ENCODE results near the gene CDK7.
"Not testable (repeated sequence)": the region's sequence is repeated elsewhere in the genome, so short reads cannot be mapped to it uniquely, and the experiment has no call there.

Gene CDK7

GRCh38 chr5:69231851-69232250 lies 2.8 kb upstream of the CDK7 start:
- no peak overlapping the region for H3K4me3 ChIP-seq (ENCODE audit: low read depth in 1 of 5, low read length in 5 of 5)
- H3K9ac ChIP-seq (ENCODE audit: low read length in 5 of 5), result no peak overlapping the region
- H3K27ac ChIP-seq (ENCODE audit: low read depth, low read length), result no peak overlapping the region
- H3K36me3 ChIP-seq (ENCODE audit: control insufficient read depth in 5 of 5, insufficient read depth in 5 of 5, low read length in 5 of 5), result peaks cover 5 to 29% (median 13%) of the 10 kb centered on the region in 5 donors
- no peaks in the 10 kb centered on the region for H3K27me3 ChIP-seq (ENCODE audit: control insufficient read depth in 5 of 5, insufficient read depth in 4 of 5, low read length in 5 of 5)
- peaks cover 0 to 19% (median 17%) of the 10 kb centered on the region in 5 donors for H3K4me1 ChIP-seq (ENCODE audit: control insufficient read depth in 5 of 5, insufficient read depth in 5 of 5, low read length in 5 of 5)
- H3K9me3 ChIP-seq (ENCODE audit: control insufficient read depth in 5 of 5, low read length in 5 of 5), result no peaks in the 10 kb centered on the region

DNA sequence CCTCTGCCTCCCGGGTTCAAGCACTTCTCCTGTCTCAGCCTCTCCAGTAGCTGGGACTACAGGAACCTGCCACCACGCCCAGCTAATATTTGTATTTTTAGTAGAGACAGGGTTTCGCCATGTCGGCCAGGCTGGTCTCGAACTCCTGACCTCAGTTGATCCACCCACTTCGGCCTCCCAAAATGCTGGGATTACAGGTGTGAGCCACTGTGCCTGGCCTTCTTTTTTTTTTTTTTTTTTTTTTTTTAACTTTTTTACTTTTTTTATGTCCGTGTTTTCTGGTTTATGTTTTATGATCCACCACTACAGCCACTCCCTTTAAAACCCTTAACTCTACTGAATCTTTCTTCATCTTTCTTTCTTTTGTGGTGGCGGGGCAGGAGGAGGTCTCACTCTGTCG lies 2.0 kb downstream of the CDK7 start:
- H3K27ac ChIP-seq (ENCODE audit: low read depth, low read length); H3K27me3 ChIP-seq (ENCODE audit: control insufficient read depth in 5 of 5, insufficient read depth in 4 of 5, low read length in 5 of 5); H3K4me3 ChIP-seq (ENCODE audit: low read depth in 1 of 5, low read length in 5 of 5); H3K9me3 ChIP-seq (ENCODE audit: control insufficient read depth in 5 of 5, low read length in 5 of 5): not testable (repeated sequence)
- Histone ChIP-seq H3K36me3 (ENCODE audit: control insufficient read depth in 5 of 5, insufficient read depth in 5 of 5, low read length in 5 of 5) (peaks cover 7 to 14% (median 9%) of the 10 kb centered on the region in 5 donors), H3K9ac (ENCODE audit: low read length in 5 of 5) (peak overlapping the region in 1 of 5 donors; percentile 40), H3K4me1 (ENCODE audit: control insufficient read depth in 5 of 5, insufficient read depth in 5 of 5, low read length in 5 of 5) (peaks cover 0 to 19% (median 17%) of the 10 kb centered on the region in 5 donors)

GRCh38 chr5:69237877-69238276 lies 3.2 kb downstream of the CDK7 start:
- no peak overlapping the region for H3K9ac ChIP-seq (ENCODE audit: low read length in 5 of 5)
- peaks cover 0 to 19% (median 17%) of the 10 kb centered on the region in 5 donors for H3K4me1 ChIP-seq (ENCODE audit: control insufficient read depth in 5 of 5, insufficient read depth in 5 of 5, low read length in 5 of 5)
- H3K36me3 ChIP-seq (ENCODE audit: control insufficient read depth in 5 of 5, insufficient read depth in 5 of 5, low read length in 5 of 5), result peaks cover 7 to 14% (median 9%) of the 10 kb centered on the region in 5 donors

GRCh38 chr5:69238760-69239251 lies 4.1 kb downstream of the CDK7 start:
- H3K4me1 ChIP-seq (ENCODE audit: control insufficient read depth in 5 of 5, insufficient read depth in 5 of 5, low read length in 5 of 5), result peaks cover 0 to 19% (median 17%) of the 10 kb centered on the region in 5 donors
- no peak overlapping the region for H3K27ac ChIP-seq (ENCODE audit: low read depth, low read length)
- peaks cover 7 to 14% (median 9%) of the 10 kb centered on the region in 5 donors for H3K36me3 ChIP-seq (ENCODE audit: control insufficient read depth in 5 of 5, insufficient read depth in 5 of 5, low read length in 5 of 5)
- no peaks in the 10 kb centered on the region for H3K9me3 ChIP-seq (ENCODE audit: control insufficient read depth in 5 of 5, low read length in 5 of 5)
- no peak overlapping the region for H3K4me3 ChIP-seq (ENCODE audit: low read depth in 1 of 5, low read length in 5 of 5)
- H3K27me3 ChIP-seq (ENCODE audit: control insufficient read depth in 5 of 5, insufficient read depth in 4 of 5, low read length in 5 of 5), result no peaks in the 10 kb centered on the region
- H3K9ac ChIP-seq (ENCODE audit: low read length in 5 of 5), result no peak overlapping the region

More at GRCh38 chr5:69237877-69238276, 3.2 kb downstream of the CDK7 start:
- Histone ChIP-seq H3K9me3 (ENCODE audit: control insufficient read depth in 5 of 5, low read length in 5 of 5) (no peaks in the 10 kb centered on the region), H3K27ac (ENCODE audit: low read depth, low read length) (no peak overlapping the region), H3K4me3 (ENCODE audit: low read depth in 1 of 5, low read length in 5 of 5) (no peak overlapping the region), H3K27me3 (ENCODE audit: control insufficient read depth in 5 of 5, insufficient read depth in 4 of 5, low read length in 5 of 5) (no peaks in the 10 kb centered on the region)

- Histone ChIP-seq H3K9me3 (ENCODE audit: control insufficient read depth in 5 of 5, low read length in 5 of 5) (no peaks in the 10 kb centered on the region), H3K27ac (ENCODE audit: low read depth, low read length) (no peak overlapping the region), H3K27me3 (ENCODE audit: control insufficient read depth in 5 of 5, insufficient read depth in 4 of 5, low read length in 5 of 5) (no peaks in the 10 kb centered on the region), H3K9ac (ENCODE audit: low read length in 5 of 5) (no peak overlapping the region), H3K4me3 (ENCODE audit: low read depth in 1 of 5, low read length in 5 of 5) (no peak overlapping the region), H3K36me3 (ENCODE audit: control insufficient read depth in 5 of 5, insufficient read depth in 5 of 5, low read length in 5 of 5) (peaks cover 4 to 11% (median 9%) of the 10 kb centered on the region in 5 donors), H3K4me1 (ENCODE audit: control insufficient read depth in 5 of 5, insufficient read depth in 5 of 5, low read length in 5 of 5) (peaks cover 0 to 7% (median 0%) of the 10 kb centered on the region in 5 donors)
Observed at GRCh38 chr5:69242215-69242927, 7.7 kb downstream of the CDK7 start.

DNA sequence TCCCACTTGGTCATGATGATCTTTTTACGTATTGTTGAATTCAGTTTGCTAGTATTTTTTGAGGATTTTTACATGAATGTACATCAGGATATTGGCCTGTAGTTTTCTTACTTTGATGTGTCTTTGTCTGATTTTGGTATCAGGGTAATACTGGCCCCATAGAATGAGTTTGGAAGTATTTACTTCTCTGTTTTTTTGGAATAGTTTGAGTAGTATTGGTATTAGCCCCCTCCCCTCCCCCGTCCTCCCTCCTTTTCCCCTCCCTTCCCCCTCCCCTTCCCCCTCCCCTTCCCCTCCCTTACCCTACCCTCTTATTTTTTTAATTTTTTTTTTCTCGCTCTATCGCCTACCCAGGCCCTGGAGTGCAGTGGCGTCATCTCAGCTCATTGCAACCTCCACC lies 10.3 kb downstream of the CDK7 start:
- Histone ChIP-seq H3K9me3 (ENCODE audit: control insufficient read depth in 5 of 5, low read length in 5 of 5) (no peaks in the 10 kb centered on the region), H3K27ac (ENCODE audit: low read depth, low read length) (no peak overlapping the region), H3K36me3 (ENCODE audit: control insufficient read depth in 5 of 5, insufficient read depth in 5 of 5, low read length in 5 of 5) (peaks cover 1 to 5% (median 3%) of the 10 kb centered on the region in 5 donors), H3K4me1 (ENCODE audit: control insufficient read depth in 5 of 5, insufficient read depth in 5 of 5, low read length in 5 of 5) (peaks cover 0 to 8% (median 1%) of the 10 kb centered on the region in 5 donors), H3K4me3 (ENCODE audit: low read depth in 1 of 5, low read length in 5 of 5) (no peak overlapping the region), H3K9ac (ENCODE audit: low read length in 5 of 5) (no peak overlapping the region), H3K27me3 (ENCODE audit: control insufficient read depth in 5 of 5, insufficient read depth in 4 of 5, low read length in 5 of 5) (no peaks in the 10 kb centered on the region)

DNA sequence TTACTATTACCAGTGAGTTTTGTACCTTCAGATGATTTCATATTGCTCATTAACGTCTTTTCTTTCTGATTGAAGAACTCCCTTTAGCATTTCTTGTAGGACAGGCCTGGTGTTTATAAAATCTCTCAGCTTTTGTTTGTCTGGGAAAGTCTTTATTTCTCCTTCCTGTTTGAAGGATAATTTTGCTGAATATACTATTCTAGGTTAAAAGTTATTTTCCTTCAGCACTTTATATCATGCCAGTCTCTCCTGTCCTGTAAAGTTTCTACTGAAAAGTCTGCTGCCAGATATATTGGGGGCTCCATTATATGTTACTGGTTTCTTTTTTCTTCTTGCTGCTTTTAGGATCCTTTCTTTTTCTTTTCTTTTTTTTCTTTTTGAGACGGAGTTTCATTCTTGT lies 13.3 kb downstream of the CDK7 start:
- Histone ChIP-seq H3K27me3 (ENCODE audit: control insufficient read depth in 5 of 5, insufficient read depth in 4 of 5, low read length in 5 of 5) (no peaks in the 10 kb centered on the region), H3K27ac (ENCODE audit: low read depth, low read length) (no peak overlapping the region), H3K4me1 (ENCODE audit: control insufficient read depth in 5 of 5, insufficient read depth in 5 of 5, low read length in 5 of 5) (peaks cover 0 to 10% (median 7%) of the 10 kb centered on the region in 5 donors)

GRCh38 chr5:69250593-69250992 lies 15.9 kb downstream of the CDK7 start:
- Histone ChIP-seq H3K36me3 (ENCODE audit: control insufficient read depth in 5 of 5, insufficient read depth in 5 of 5, low read length in 5 of 5) (peaks cover 0 to 6% (median 0%) of the 10 kb centered on the region in 5 donors), H3K4me3 (ENCODE audit: low read depth in 1 of 5, low read length in 5 of 5) (no peak overlapping the region), H3K27ac (ENCODE audit: low read depth, low read length) (no peak overlapping the region), H3K27me3 (ENCODE audit: control insufficient read depth in 5 of 5, insufficient read depth in 4 of 5, low read length in 5 of 5) (no peaks in the 10 kb centered on the region), H3K9ac (ENCODE audit: low read length in 5 of 5) (no peak overlapping the region), H3K9me3 (ENCODE audit: control insufficient read depth in 5 of 5, low read length in 5 of 5) (no peaks in the 10 kb centered on the region), H3K4me1 (ENCODE audit: control insufficient read depth in 5 of 5, insufficient read depth in 5 of 5, low read length in 5 of 5) (peaks cover 0 to 10% (median 7%) of the 10 kb centered on the region in 5 donors)

More for the DNA sequence above, 13.3 kb downstream of the CDK7 start:
- no peak overlapping the region for H3K9ac ChIP-seq (ENCODE audit: low read length in 5 of 5)
- no peaks in the 10 kb centered on the region for H3K9me3 ChIP-seq (ENCODE audit: control insufficient read depth in 5 of 5, low read length in 5 of 5)
- H3K4me3 ChIP-seq (ENCODE audit: low read depth in 1 of 5, low read length in 5 of 5), result no peak overlapping the region
- H3K36me3 ChIP-seq (ENCODE audit: control insufficient read depth in 5 of 5, insufficient read depth in 5 of 5, low read length in 5 of 5), result peaks cover 0 to 6% (median 0%) of the 10 kb centered on the region in 5 donors

GRCh38 chr5:69252437-69252836 lies 17.8 kb downstream of the CDK7 start:
- Histone ChIP-seq H3K9ac (ENCODE audit: low read length in 5 of 5) (no peak overlapping the region), H3K27me3 (ENCODE audit: control insufficient read depth in 5 of 5, insufficient read depth in 4 of 5, low read length in 5 of 5) (no peaks in the 10 kb centered on the region), H3K4me3 (ENCODE audit: low read depth in 1 of 5, low read length in 5 of 5) (no peak overlapping the region), H3K27ac (ENCODE audit: low read depth, low read length) (no peak overlapping the region), H3K36me3 (ENCODE audit: control insufficient read depth in 5 of 5, insufficient read depth in 5 of 5, low read length in 5 of 5) (peaks cover 8 to 15% (median 9%) of the 10 kb centered on the region in 5 donors), H3K9me3 (ENCODE audit: control insufficient read depth in 5 of 5, low read length in 5 of 5) (no peaks in the 10 kb centered on the region), H3K4me1 (ENCODE audit: control insufficient read depth in 5 of 5, insufficient read depth in 5 of 5, low read length in 5 of 5) (peaks cover 0 to 8% (median 3%) of the 10 kb centered on the region in 5 donors)

DNA sequence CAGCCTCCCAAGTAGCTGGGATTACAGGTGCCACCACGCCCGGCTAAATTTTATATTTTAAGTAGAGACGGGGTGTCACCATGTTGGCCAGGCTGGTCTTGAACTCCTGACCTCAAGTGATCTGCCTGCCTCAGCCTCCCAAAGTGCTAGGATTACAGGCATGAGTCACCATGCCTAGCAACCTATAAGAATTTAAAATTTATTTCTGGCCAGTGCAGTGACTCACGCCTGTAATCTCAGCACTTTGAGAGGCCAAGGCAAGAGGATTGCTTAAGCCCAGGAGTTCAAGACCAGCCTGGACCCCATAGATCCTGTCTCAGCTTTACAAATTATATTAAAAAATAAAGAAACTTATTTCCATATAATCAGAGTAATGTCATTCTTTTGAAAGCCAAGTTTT lies 21.3 kb downstream of the CDK7 start:
- not testable (repeated sequence) for H3K9me3 ChIP-seq (ENCODE audit: control insufficient read depth in 5 of 5, low read length in 5 of 5); H3K4me1 ChIP-seq (ENCODE audit: control insufficient read depth in 5 of 5, insufficient read depth in 5 of 5, low read length in 5 of 5); H3K9ac ChIP-seq (ENCODE audit: low read length in 5 of 5); H3K27ac ChIP-seq (ENCODE audit: low read depth, low read length); H3K4me3 ChIP-seq (ENCODE audit: low read depth in 1 of 5, low read length in 5 of 5); H3K27me3 ChIP-seq (ENCODE audit: control insufficient read depth in 5 of 5, insufficient read depth in 4 of 5, low read length in 5 of 5)
- peaks cover 24 to 40% (median 26%) of the 10 kb centered on the region in 5 donors for H3K36me3 ChIP-seq (ENCODE audit: control insufficient read depth in 5 of 5, insufficient read depth in 5 of 5, low read length in 5 of 5)

Data from subcutaneous abdominal adipose tissue (tissue), 5 donors.